HG03175 (cell line): ENCODE data around the gene CALN1.
"Not testable (repeated sequence)": the region's sequence is repeated elsewhere in the genome, so short reads cannot be mapped to it uniquely, and the experiment has no call there.

Source experiments
- ATAC-seq: cut with Tn5 transposase; IDR thresholded peaks from one replicate; pipeline ENCODE4 v1.9.1; 2021; ENCODE audit warnings: mild to moderate bottlenecking, moderate library complexity; ENCODE audit not compliant: unreplicated experiment

The CALN1 gene

DNA sequence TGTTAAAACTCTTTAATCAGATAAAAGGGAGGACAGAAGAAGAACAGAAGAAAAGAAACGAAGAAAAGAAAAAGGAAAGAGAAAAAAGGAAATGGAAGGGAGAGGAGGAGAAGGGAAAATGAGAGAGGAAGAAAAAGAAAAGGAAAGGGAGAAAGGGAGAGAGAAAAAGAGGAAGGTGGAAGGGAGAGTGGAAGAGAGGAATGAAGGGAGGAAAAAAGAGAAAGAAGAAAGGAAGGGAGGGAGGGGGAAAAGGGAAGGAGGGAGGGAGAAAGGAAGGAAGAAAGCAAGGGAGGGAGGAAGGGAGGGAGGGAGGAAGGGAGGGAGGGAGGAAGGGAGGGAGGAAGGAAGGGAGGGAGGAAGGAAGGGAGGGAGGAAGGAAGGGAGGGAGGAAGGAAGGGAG lies 305.7 kb downstream of the CALN1 start:
- no peak for ATAC-seq

- ATAC-seq, result no peak
Observed at GRCh38 chr7:72101444-72101843, 310.7 kb downstream of the CALN1 start.

DNA sequence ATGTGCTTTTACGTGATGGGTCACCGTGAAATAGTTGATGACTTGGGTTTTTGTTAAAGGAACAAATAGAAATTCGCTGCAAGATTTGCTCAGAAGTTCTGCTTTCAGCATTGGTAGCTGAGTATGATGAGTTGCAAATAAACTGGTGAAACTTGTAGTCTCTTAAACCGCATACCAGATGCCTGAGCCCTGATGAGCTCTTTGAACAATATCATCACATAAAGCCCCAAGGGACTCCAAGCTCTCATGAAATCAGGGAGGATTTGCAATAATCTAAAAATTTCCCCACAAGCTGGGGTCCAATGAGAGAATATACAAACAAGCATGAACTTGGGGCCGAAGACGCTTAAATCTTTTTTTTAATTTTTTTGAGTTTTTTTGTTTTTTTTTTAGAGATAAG lies 312.4 kb downstream of the CALN1 start:
- no peak for ATAC-seq

GRCh38 chr7:72098807-72099580 lies 313.1 kb downstream of the CALN1 start:
- ATAC-seq, result no peak

- no peak for ATAC-seq
Observed at GRCh38 chr7:72097226-72097625, 314.9 kb downstream of the CALN1 start.

DNA sequence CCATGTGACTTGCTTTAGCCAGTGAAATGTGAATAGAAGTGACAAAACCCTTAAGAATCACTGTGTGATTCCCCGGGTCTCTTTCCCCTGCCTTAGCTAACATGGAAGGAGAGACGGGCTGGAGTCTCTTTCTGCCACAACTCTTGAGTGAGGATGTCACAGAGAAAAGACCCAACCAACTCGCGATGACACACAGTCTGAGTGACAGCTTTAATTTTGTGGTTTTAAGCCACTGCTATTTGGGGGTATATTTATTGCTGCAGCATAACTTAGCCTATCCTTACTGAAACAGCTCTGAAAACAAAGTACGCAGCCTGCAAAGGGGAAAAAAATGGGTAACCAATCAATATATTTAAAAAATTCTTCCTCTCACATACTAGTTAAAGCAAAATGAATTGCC lies 319.4 kb downstream of the CALN1 start:
- ATAC-seq, result no peak

- no peak for ATAC-seq
Observed at GRCh38 chr7:72087926-72088325, 324.2 kb downstream of the CALN1 start.

GRCh38 chr7:72080865-72081510 lies 331.1 kb downstream of the CALN1 start:
- no peak for ATAC-seq

DNA sequence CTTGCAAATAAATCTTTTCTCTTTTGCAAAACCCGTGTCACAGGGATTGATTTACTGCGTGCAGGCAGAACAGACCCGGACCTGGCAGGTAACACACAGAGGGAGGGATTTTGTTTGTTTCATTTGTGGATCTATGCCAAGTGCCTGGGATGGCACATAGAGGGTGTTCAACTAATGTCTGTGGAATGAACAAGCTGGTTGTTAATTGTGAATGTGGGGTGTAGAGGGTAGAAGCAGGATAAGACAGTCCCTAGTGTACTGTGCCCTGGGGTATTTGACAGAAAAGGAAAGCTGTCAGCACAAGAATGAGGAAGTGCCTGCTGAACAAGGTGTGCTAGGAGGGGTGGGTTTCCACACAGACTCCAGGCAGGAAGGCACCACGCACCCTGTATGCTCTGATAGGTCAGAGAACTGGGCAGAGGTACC lies 331.8 kb downstream of the CALN1 start:
- no peak for ATAC-seq

DNA sequence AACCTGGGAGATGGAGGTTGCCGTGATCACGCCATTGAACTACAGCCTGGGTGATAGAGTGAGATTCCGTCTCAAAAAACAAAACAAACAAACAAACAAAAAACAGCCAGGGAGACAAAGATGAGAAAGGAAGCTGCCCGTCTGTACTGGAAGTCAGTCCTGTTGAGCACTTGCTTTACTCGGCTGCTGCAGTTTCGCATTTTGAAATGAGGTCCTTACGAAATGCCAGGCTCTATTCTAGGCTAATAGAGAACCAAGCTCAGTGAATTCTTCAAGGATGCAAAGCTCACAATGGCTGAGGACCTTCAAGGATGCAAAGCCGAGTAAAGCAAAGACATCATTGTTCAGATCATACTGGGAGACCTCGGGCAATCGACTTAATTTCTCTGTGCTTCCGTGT lies 333.3 kb downstream of the CALN1 start:
- no peak for ATAC-seq

DNA sequence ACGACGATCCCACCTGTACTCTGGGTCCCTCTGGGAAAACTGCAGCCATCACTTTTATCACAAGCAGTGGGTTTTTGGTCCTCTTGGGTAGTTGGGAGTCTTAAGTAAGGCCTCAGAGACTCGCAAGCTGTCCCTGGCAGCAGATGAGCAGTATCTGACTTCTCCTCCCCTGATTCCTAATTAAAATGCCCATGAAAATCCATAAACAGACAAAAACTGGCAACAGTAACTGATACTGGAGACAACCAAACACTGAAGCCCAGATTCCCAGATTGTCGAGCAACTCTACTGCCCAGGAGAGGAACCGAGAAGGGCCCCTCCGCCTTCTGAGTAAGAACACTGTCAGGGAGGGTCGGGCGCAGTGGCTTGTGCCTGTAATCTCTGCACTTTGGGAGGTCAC lies 333.8 kb downstream of the CALN1 start:
- ATAC-seq, result no peak

DNA sequence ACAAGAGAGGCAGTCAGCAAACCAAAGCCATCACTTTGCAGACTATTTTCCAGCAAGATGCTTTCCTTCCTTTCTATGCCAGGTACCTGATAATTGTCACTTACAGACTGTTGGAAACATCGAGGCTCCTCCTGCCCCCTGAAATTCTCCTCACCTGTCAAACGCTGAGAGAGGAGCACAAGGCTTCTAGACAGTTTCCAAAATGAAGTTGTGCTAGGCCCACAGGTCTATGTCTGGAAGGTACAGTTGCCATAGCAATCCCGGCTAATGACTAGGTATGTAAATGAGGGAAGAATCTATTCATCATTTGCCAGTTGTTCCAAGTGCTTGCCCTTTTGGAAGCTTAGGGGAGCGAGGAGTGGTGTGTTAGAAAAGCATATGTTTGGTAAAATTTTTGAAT lies 334.4 kb downstream of the CALN1 start:
- ATAC-seq, result no peak

DNA sequence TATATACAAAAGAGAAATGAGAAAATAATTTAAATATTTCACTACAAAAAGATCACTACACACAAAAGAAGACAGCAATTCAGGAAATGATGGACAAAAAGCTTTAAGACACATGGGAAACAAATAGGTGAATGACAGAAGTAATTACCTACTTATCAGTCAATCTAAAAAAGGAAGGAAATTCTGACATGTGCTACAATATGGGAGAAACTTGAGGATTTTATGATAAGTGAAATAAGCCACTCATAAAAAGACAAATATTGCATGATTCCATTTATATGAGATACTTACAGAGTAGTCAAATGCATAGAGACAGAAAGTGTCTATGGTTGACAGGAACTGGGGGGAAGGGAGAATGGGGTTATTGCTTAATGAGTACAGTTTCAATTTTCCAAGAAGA lies 339.2 kb downstream of the CALN1 start:
- no peak for ATAC-seq

DNA sequence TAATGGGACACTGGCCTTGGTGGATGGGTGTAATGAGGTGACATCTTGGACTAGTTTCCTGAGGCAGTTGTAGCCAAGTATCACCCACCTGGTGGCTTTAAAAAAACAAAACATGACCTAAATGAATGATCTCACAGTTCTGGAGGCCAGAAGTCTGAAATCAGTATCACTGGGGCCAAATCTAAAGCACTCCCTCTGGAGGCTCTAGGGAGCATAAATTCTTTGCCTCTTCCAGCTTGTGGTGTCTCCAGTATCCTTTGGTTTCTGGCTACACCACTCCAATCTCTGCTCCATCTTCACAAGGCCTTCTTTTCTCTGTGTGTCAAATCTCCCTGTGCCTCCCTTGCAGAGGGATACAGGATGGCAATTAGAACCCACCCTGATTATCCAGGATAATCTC lies 342.9 kb downstream of the CALN1 start:
- no peak for ATAC-seq

GRCh38 chr7:72065764-72066163 lies 346.4 kb downstream of the CALN1 start:
- not testable (repeated sequence) for ATAC-seq

GRCh38 chr7:72064916-72065315 lies 347.2 kb downstream of the CALN1 start:
- ATAC-seq, result no peak

DNA sequence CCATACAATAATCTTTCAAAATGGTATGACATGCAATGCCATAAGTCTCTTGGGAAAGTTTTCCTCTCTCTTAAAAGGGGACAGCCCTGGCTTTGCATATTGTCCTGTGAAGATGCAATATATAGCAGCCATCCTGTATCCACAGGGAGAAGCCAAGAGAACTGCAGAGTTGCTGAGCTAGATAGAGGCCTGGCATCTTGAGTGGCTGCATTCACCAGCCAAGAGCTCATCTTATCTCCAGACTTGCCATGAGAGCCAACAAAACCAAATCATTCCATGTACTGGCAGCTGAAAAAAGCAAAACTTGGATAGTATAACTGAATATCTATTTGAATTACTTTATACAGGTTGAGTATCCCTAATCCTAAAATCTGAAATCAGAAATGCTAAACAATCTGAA lies 348.8 kb downstream of the CALN1 start:
- no peak for ATAC-seq

GRCh38 chr7:72062666-72063065 lies 349.5 kb downstream of the CALN1 start:
- no peak for ATAC-seq

GRCh38 chr7:72059925-72060324 lies 352.2 kb downstream of the CALN1 start:
- no peak for ATAC-seq

DNA sequence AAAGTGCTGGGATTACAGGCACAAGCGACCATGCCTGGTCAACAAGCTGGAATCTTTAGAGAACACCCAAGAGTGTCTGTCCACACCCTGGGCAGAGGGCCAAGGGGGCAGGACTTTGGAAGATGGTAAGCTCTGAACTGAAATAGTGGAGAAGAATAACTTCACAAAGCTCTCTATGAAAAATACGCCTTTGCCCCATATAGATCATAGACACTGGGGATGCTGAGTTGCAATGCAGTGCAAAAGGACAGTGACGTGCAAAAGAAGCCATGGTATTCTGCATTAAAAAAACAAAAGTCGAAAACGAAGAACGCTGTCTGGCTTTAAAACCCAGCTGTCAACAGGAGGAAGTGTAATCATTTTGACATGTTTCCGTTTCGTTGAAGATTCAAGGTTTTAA lies 353.6 kb downstream of the CALN1 start:
- ATAC-seq, result no peak

DNA sequence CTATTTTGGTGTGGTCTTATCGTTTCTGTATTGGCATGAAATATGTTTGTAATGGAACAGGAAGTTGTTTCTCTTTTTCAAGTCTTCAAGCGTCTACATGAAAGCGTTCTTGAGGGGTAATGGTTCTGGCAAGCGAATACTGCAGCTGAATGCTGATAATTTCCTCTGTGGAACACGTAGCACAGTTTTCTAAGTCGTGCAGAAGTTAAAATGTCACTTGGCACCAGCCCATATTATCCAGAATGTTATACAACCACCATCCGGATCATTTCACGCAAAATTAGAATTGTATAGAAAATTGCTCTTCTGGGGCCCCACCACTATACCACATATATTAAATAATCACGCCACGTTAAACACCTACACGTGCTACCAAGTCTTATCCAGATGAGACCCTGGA lies 354.3 kb downstream of the CALN1 start:
- ATAC-seq, result no peak

DNA sequence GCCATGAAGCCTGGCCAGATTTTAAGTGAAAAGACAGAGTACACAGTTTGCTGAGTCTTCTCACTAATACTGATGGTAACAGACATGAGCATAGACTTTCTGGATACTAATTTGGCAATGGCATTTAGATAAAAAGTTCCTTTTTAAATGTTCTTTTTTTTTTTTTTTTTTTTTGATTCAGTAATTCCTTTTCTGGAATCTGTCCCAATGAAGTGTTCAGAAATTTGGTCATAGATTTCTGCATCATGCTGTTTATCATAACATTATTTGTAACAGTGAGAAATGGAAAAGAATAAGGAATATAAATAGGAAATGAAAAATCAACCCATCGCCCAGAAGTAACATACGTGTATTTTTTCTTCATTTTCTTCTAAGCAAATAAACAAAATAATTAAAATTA lies 354.9 kb downstream of the CALN1 start:
- no peak for ATAC-seq

DNA sequence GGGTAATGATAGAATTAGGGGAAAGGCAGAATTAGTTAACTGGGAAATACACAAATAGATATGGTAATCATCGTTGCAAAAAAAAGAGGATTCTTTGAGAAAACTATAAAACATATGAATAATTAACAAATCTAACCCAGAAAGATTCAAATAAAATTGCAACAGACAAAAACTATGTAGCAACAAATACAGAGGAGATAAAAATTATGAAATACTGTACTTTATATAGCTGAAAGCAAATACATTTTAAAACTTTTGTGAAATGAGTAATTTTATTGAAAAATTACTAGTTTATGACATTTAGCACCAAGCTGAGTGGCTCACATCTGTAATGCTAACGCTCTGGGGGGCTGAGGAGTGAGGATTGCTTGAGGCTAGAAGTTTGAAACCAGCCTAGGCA lies 356.7 kb downstream of the CALN1 start:
- ATAC-seq, result no peak
